AG04449 (cell line): ENCODE results near the gene PPARA.
A peak's percentile ranks its signal among the peaks of the same experiment; 100 is the strongest.

Source experiments
- CTCF ChIA-PET: fragments of 350-600 bp; formaldehyde crosslinking; extraction: SDS; loops from one replicate; lab custom pipeline; 2021; ENCODE audit warnings: antibody characterized with exemption; lab: Yijun Ruan, JAX
- POLR2A ChIA-PET: fragments of 400-600, 350-600 bp; formaldehyde crosslinking; extraction: SDS; loops from one replicate; lab custom pipeline; 2020; ENCODE audit warnings: antibody characterized with exemption, inconsistent platforms; lab: Yijun Ruan, JAX
- DNase-seq: peaks from one replicate; pipeline ENCODE4 v3.0.0-alpha.2; 2010; ENCODE audit warnings: low read depth, low spot score
- H3K4me3 ChIP-seq: 2 replicates; pipeline ENCODE4 v1.5.1; 2011; ENCODE audit warnings: low read depth, mild to moderate bottlenecking, control low read depth, low read length
- TF ChIP-seq, protein P1 (sequence below): IDR thresholded peaks from one replicate; pipeline ENCODE4 v1.5.1; 2011; ENCODE audit warnings: mild to moderate bottlenecking, moderate library complexity, low read length, control low read depth, inconsistent platforms; ENCODE audit not compliant: insufficient read depth; ENCODE audit errors: missing control alignments

Gene PPARA

DNA sequence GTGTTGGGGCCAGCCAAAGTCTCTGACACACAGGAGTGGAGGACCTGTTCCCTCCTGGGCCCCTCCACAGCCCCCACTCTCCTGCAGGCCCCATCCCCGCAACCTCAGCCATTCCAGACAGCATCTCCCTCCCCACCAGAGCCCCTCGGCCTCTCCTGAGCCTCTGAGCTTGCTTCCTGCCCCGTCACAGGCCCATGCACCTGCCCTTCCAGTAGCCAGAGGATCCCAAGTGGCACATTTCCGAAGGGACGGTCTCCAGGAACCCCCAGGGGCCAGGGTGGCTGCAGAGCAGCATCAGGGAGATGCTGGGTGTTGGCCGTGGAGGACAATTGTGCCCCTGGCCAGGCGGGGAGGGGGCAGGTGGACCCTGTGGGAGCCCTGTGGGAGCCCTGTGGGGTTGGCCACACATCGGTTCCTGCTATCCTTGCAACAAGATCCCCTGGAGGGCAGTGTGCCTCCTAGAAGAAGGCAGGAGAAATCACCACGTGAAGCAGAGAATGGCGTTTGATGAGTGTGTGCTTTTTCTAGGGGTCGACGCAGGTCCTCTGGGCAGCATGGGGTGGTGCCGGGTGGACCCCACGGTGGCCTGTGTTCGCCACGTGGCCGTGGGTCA is 45.3 kb upstream of the PPARA start:
- H3K4me3 ChIP-seq, result no peak overlapping the region
- ChIA-PET POLR2A (no interaction called here), CTCF (no interaction called here)
- TF ChIP-seq, protein P1, sequence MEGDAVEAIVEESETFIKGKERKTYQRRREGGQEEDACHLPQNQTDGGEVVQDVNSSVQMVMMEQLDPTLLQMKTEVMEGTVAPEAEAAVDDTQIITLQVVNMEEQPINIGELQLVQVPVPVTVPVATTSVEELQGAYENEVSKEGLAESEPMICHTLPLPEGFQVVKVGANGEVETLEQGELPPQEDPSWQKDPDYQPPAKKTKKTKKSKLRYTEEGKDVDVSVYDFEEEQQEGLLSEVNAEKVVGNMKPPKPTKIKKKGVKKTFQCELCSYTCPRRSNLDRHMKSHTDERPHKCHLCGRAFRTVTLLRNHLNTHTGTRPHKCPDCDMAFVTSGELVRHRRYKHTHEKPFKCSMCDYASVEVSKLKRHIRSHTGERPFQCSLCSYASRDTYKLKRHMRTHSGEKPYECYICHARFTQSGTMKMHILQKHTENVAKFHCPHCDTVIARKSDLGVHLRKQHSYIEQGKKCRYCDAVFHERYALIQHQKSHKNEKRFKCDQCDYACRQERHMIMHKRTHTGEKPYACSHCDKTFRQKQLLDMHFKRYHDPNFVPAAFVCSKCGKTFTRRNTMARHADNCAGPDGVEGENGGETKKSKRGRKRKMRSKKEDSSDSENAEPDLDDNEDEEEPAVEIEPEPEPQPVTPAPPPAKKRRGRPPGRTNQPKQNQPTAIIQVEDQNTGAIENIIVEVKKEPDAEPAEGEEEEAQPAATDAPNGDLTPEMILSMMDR, result no peak
- DNase-seq, result no peak

DNA sequence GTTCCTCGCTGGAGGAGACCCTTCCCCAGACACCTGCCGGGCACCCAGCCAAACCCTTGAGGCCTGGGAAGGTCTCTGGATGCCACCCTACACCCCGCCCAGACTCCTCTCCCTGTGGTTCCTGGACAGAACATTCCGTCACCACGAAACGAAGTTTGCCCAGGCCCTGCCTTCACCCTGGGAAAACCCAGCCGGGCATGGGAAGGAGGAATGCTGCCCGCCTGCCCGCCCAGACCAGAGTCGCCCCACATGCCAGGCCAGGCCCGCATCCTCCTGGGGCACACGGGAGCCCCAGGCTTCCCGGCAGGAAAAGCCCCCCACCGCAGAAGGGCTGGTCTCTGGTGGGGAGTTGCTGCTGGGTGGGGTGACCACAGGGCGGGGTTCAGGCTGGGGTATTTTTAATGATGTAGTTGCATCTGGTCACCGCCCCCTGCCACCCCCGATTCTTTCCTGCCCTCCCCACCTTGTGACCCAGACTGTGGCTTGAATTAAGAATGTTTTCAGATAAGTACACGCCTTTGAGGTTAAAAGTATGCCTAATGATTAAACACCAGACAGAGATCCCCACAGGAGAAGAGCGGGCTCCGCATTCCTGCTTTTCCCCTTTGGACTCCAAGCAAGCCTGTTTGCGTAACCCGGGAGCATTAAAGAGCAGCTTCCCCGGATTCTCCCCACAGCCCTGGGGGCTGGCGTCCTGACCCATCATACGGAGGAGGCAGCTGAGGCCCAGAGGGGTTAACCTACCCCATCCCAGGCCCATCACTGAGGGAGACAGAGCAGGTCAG is 44.6 kb upstream of the PPARA start:
- TF ChIP-seq, protein P1, result no peak
- ChIA-PET POLR2A (interaction anchor here (1.0 kb wide), 1 partner anchor 92 kb away, joined by 3 read pairs; no protein-coding TSS in a partner anchor), CTCF (interaction anchor here (0.7 to 3.0 kb wide), 3 partner anchors 11 to 108 kb away, joined by 3 to 20 read pairs (median 19); no protein-coding TSS in a partner anchor)
- H3K4me3 ChIP-seq, result no peak overlapping the region
- peak; percentile 51 for DNase-seq

DNA sequence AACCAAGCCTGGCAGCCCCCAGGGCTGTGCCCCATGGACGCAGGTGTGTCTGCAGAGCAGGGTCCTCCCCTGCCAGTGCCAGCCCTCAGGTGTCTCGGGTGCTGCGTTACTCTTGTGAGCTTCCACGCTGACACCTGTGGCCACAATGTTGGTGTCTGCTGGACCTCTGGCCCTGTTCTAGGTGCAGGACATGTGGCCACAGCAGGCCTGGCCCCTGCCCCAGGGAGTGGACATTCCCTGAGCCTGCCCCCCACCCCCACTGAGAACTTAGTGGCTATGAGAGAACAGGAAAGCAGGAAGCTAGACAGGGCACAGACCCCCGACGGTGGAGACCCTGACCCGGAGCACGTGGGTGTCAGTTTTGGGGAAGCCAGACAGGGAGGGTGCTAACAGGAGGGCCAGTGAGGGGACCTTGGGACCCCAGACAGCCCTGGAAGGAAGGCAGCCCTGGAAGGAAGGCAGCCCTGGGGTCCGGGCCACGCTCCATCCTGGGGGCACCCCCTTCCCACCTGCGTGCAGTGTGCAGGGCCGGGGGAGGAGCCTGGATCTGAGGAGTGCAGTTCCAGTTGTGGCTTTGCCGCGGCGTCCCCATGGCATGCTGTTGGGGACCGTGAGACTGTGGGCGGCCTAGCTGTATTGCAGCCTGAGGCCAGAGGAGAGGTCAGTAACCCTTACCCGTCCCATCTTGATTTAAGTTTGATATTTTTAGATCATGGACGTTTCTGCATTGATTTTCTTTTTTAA is 43.9 kb upstream of the PPARA start:
- CTCF ChIA-PET, result interaction anchor here (0.7 to 3.0 kb wide), 4 partner anchors 10 to 109 kb away, joined by 3 to 20 read pairs (median 12); no protein-coding TSS in a partner anchor
- no peak for DNase-seq
- TF ChIP-seq, protein P1, result no peak
- POLR2A ChIA-PET, result interaction anchor here (1.0 kb wide), 1 partner anchor 93 kb away, joined by 3 read pairs; no protein-coding TSS in a partner anchor
- H3K4me3 ChIP-seq, result no peak overlapping the region

DNA sequence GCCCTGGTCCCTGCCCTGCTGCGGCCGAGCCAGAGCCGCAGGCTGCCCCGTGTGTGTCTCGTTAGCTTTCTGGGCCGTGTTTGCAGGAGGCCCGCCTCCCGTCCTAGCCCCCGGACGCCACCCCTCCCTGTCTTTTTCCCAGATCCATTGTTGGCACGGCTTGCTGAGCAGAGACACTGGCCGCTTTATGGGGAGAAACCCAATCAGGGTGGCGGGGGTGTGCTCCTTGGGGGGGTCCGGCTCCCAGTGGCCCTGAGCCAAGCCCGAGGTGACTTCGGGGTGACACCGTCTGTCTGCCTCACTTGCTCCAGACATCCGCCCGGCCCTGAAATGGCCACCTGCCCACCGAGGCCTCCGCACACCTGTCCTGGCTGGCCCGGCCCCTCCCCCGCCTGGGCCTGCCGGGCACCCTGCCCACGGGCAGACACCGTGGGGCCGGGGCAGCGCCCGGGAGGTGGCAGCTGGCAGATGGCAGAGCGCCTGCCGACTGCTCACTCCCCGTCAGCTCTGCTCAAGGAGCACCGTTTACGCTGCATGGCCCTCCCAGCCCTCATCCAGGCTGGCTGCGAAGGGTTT is 43.1 kb upstream of the PPARA start:
- POLR2A ChIA-PET, result interaction anchor here (0.6 kb wide), 1 partner anchor 13 kb away, joined by 3 read pairs; no protein-coding TSS in a partner anchor
- TF ChIP-seq, protein P1, result no peak
- DNase-seq, result no peak

DNA sequence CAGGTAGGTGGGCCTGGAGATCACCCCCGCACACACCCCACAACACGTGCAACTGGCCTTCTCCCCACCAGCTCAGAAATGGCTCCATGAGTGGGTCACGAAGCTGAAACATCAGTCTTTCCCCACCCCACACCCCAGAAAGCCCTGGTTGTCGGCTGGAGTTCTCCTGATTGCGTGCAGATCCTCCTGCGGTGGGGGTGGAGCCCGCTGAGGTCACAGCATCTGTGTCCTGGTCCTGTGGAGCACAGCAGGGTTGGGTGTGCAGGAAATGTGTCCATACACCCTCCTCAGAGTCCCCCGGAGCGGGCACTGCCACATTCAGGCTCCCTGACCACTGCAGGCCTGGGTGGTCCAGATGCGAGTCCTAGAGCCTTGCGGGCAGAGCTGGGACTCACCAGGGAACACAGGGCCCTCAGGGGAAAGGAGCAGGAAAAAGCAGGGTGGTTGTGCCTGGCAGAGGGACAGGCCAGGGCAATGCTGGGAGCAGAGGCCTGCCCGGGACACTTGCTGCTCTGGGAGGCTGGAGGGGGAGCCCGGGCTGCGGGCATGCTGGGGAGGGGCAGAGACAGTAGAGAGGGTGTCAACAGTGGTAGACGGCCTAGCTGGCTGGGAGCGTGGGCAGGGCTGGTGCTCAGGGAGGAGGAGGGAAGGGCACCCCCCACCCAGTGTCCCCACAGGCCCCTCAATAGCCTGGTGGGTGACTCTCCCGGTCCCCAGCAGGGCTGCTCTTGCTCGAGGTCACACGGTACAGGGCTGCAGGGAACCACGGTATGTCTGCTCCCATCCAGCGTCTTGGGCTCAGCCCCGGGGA is 42.4 kb upstream of the PPARA start:
- no peak overlapping the region for H3K4me3 ChIP-seq
- DNase-seq, result no peak
- TF ChIP-seq, protein P1, result no peak
- ChIA-PET POLR2A (interaction anchor here (0.6 kb wide), 1 partner anchor 14 kb away, joined by 3 read pairs; no protein-coding TSS in a partner anchor), CTCF (interaction anchor here (1.0 to 3.0 kb wide), 5 partner anchors 9 to 113 kb away, joined by 3 to 20 read pairs (median 6); no protein-coding TSS in a partner anchor)

More for the DNA sequence above, 43.1 kb upstream of the PPARA start:
- CTCF ChIA-PET, result interaction anchor here (1.0 to 3.0 kb wide), 5 partner anchors 9 to 112 kb away, joined by 3 to 20 read pairs (median 6); no protein-coding TSS in a partner anchor
- no peak overlapping the region for H3K4me3 ChIP-seq
